ENCODE measurements around the gene CNIH2.

GRCh38 chr11:66268952-66269905, 8.7 kb upstream of the CNIH2 start:
- TF ChIP-seq JUND (IDR thresholded peaks at IDR 0.05; ENCODE audit: low read length) = no peak
- no peak for TF ChIP-seq SP2 (IDR thresholded peaks at IDR 0.05; ENCODE audit: low read length)
- TF ChIP-seq GABPA (IDR thresholded peaks at IDR 0.05; ENCODE audit: borderline replicate concordance, insufficient read depth, low read length) = no peak; the same call in 1 of the 2 replicates
- no peak for TF ChIP-seq CHD1 (IDR thresholded peaks at IDR 0.05; ENCODE audit: low read depth, low read length)
- TF ChIP-seq POLR2AphosphoS5 (IDR thresholded peaks at IDR 0.05; ENCODE audit: low read depth, low read length) = no peak
- peak in 2 of 3 experiments; percentile 40 to 44; a peak in 3 of 4 replicates for TF ChIP-seq CTCF (IDR thresholded peaks at IDR 0.05; ENCODE audit: control extremely low read depth in 1 of 3, insufficient read depth in 1 of 3, low read depth in 1 of 3, low read length in 3 of 3)
- no peak for TF ChIP-seq POLR2A (IDR thresholded peaks at IDR 0.05; ENCODE audit: control extremely low read depth in 1 of 2, low read depth in 2 of 2, low read length in 2 of 2)
- no peak for TF ChIP-seq EZH2 (IDR thresholded peaks at IDR 0.05; ENCODE audit: low read depth, low read length, severe bottlenecking)
- no peak for TF ChIP-seq EP300 (IDR thresholded peaks at IDR 0.05; ENCODE audit: borderline replicate concordance in 1 of 2, low read depth in 2 of 2, low read length in 2 of 2)

Data from H1 (cell line).